Endometrial microvascular endothelial cells (primary cell): ENCODE data around the gene FLNB. TPM values are rescaled to one million over a fixed set of nuclear protein-coding genes. Genes with fewer than 3 reads are reported as not detected.

Experiments used
- in situ Hi-C: cut with HindIII; loops from 2 replicates; pipeline ENCODE4 v1.10.0; 2017; ENCODE audit warnings: low sequenced_read_pairs, low pct_unique_long_range_greater_than_20kb; ENCODE audit errors: inconsistent ontology term
- total RNA-seq: library from RNA; depleted of rRNA; stranded (reverse); fragments of >200 nt; gene quantifications from one replicate; pipeline ENCODE4 v1.2.3, GENCODE V29; 2015; ENCODE audit errors: inconsistent ontology term

The FLNB gene
- total RNA-seq, 1 donor from 2014 or later, result 503 TPM

- in situ Hi-C loops, result no loop called here
These were observed 103.4 kb downstream of the FLNB start for GRCh38 chr3:58111513-58112184.

DNA sequence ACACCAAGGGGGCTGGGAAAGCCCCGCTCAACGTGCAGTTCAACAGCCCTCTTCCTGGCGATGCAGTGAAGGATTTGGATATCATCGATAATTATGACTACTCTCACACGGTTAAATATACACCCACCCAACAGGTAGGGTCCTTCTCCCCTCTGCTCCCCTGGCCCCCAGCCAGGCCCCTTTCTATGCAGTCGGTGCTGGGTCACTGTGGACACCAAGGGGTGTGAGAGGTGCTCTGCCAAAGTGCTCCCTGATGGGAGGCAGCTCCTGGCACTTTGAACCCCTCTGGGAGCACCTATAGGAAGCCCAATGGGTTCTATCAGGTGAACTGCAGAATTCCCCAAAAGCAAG is 103.9 kb downstream of the FLNB start:
- in situ Hi-C loops, result no loop called here

- in situ Hi-C loops, result no loop called here
These were observed 107.0 kb downstream of the FLNB start for GRCh38 chr3:58115175-58115574.

GRCh38 chr3:58116161-58116955 is 108.1 kb downstream of the FLNB start:
- in situ Hi-C loops, result no loop called here

GRCh38 chr3:58116985-58117384 is 108.8 kb downstream of the FLNB start:
- in situ Hi-C loops, result no loop called here

GRCh38 chr3:58117561-58118181 is 109.4 kb downstream of the FLNB start:
- in situ Hi-C loops, result no loop called here

- in situ Hi-C loops, result no loop called here
These were observed 111.0 kb downstream of the FLNB start for GRCh38 chr3:58119186-58119585.

DNA sequence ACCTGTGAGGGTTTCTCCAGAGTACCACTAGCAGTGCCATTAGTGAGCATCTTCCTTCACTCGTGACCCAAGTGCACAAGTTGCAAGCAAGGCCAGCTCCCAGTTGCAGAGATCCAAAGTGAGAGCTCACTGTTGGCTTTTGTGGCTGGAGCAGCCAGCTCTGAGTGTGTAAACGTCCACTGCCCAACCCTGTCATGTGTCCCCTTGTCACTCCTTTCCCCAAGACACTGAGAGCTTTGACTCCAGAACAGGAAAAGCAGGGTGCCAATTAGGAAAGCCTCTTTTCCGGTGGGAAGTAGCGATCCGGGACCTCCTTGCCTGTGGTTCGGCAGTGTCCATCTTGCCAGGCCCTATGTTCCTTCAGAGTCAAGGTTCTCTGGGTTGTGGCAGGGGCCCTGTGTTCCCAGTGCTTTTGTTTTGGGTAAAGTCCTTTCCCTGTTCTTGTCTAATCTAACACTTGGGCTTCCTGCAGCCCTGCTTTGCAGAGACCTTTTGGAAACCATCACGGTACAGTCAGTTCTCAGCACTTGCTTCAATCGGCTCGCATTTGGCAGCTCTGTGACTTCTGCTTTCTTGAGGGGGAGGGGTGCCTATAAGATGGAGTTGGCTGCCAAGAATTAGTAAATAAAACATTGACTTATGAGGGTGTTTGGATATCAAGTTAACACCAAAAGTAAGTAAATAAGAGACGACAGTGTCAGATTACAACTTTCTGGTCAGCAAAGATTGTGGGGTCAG is 112.0 kb downstream of the FLNB start:
- in situ Hi-C loops, result no loop called here

GRCh38 chr3:58121183-58121582 is 113.0 kb downstream of the FLNB start:
- in situ Hi-C loops, result no loop called here

- in situ Hi-C loops, result no loop called here
These were observed 114.9 kb downstream of the FLNB start for GRCh38 chr3:58122936-58123700.

DNA sequence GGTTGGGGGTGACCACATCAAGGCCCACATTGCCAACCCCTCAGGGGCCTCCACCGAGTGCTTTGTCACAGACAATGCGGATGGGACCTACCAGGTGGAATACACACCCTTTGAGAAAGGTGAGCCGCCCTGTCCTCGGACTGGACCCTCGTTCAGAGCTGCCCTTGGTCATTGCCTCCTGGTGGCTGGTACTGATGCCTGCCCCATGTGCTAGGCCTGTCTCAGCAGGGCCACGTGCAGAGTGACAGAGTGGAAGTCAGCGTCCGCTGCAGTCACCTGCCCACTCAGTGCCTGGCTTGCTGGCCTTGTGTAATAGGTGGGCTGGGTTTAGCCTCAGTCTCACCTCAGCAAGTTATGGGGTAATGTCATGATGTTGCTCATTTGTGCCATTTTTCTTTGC is 116.2 kb downstream of the FLNB start:
- in situ Hi-C loops, result no loop called here

GRCh38 chr3:58129041-58129770 is 121.0 kb downstream of the FLNB start:
- in situ Hi-C loops, result no loop called here

- in situ Hi-C loops, result no loop called here
These were observed 122.4 kb downstream of the FLNB start for GRCh38 chr3:58130591-58130990.

DNA sequence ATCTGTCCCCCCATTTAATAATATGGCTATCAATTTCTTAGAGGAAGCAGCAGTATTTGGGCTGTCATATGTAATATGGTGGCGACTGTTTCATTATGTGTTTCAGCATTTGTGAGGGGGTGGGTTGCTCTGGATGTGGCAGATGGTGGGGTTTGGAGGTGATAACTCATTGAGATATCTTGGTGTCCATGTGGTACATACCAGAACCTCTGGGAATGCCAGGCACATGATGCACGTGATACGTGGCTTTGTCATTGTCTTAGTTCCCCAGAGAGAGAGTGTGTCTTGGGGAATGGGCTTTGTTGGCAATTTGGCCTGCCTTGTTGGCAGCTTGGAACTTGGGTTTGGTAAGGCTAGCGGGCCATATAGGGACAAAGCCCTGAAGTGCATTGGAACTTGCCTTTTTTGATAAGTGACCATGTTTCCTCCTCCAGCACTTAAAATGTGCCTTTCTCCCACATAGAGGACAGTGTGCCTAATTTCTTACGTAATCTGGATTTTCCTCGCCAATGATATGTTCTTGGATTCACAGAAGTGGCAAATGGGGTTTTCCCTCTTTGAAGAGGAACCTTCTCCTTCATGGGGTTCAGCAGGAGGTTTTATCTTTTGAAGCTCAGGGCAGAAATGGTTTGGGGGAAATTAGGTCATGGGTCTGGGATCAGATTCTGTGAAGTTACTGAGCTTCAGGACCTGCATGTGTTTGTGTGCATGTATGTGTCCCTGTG is 123.0 kb downstream of the FLNB start:
- in situ Hi-C loops, result no loop called here

DNA sequence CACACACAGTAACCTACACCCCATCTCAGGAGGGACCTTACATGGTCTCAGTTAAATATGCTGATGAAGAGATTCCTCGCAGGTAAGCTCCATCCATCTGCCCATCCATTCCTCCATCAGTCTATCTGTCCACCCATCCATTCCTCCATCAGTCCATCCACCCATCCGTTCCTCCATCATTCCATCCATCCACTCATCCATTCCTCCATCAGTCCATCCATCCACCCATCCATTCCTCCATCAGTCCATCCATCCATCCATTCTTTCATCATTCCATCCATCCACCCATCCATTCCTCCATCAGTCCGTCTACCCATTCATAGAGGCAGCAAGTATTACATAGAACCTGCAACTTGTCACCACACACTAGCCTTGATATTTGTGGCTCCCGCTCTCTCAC is 124.6 kb downstream of the FLNB start:
- in situ Hi-C loops, result no loop called here

- in situ Hi-C loops, result no loop called here
These were observed 126.2 kb downstream of the FLNB start for GRCh38 chr3:58134468-58134867.

DNA sequence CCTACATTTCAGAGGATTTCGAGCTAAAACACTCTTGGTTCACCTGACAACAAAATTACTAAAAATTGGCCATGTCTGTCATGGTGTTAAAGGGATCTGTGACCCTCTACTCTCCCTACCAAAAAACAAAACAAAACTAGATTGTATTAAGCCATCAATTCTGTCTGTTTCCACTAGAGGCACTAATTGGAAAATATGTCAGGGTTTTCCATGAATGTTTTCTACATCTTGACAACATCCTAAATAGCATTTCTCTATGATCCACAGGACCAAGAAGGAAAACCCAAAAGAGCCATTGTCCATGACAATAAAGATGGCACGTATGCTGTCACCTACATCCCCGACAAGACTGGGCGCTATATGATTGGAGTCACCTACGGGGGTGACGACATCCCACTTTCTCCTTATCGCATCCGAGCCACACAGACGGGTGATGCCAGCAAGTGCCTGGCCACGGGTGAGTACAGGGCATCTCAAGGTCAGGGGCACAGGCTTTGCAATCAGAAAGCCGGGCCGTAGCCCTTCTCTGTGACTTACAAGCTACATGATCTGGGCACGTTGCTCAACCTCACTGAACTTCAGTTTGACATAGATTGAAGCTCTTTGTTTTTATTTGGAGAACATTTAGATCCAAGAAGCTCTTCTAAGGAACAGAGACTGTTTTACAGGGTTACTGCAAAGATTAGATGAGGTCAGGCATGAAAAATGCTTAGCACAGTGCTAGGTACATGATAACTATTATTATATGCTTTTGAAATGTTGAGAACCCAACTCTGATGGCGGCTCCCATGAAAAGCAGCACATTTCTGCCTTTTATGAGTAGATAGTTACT is 127.7 kb downstream of the FLNB start:
- in situ Hi-C loops, result no loop called here
